IPS-NIHi7 (cell line): Measurements from ENCODE around the gene DUSP22.
"Not testable (repeated sequence)": the region's sequence is repeated elsewhere in the genome, so short reads cannot be mapped to it uniquely, and the experiment has no call there.

ENCODE experiments used
- DNase-seq: peaks from one replicate; pipeline ENCODE4 v3.0.0; 2012; ENCODE audit warnings: mixed read lengths; ENCODE audit errors: extremely low spot score

DUSP22 gene

DNA sequence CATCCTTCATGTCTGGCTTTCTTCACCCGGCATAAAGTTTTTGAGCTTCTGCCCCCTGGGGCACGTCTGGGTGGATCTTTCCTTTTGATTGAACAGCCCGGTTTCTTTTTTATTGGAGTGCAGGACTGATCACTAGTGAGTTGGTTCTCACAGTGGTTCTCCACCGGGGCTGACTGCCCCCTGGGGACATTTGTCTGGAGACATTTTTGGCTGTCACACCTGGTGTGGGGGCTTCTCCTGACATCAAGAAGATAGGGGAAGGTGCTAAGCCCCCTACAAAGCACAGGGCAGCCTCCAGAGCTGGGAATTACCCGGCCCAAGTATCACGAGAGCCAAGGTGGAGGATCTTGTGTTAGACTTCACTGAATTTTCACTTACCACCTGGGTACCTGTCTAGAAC lies 73.5 kb downstream of the DUSP22 start:
- no peak for DNase-seq

DNA sequence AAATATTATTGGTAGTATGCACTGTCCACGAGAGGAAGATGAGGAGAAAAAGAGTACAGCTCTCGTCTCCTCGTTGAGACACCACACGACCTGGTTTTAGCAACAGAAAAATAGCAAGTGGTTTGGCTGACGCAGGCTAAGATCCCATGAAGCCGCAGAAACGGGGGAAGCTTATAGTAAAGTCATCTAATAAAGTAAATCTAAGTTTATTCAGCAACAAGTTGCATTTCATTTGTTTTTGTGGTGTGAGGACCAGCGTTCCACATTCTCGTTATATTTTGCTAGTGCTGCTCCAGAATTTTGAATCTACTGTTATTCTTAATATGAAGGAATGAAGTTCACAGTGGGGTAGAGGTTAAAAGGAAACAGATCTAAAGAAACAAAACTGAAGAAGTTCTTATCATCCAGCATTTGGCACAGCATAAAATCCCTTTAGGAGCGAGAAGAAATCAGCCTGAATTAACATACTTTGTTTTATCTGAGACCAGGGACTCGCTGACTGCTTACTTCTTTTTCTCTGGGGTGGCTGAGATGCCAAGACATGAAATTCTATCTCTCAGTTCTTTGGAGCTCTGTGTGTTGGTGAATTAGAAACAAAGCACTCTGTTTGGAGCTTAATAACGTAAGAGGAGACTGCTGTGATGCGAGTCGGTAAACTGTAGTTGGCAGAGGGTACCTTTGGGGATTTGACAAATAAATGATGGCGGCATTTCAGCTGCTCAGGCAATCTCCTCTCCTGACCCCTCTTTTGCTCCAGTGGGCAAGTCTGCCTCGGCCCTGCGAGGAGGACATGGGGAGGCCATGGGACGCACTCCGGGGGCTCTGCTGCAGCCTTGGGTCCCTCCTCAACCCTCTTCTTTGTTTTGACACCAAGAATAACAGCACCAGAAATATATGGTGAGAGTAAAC lies 74.4 kb downstream of the DUSP22 start:
- DNase-seq, result no peak

DNA sequence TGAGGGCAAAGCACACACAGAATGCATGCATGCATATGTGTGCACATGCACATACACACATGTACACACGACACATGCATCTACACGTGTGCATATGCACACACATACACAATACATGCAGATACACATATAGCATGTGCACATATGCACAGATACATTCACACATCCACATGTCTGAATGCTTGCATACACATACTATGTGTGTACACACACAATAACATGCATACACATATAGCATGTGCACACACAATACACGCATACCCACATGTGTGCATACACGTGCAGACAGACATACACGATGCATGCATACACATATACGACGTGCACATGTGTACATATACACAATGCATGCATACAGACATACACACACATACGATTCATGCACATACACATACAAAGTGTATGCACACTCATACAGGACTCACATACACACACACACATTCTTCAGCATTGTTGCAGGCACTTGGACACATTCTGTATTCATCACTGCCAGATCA lies 75.1 kb downstream of the DUSP22 start:
- no peak for DNase-seq

DNA sequence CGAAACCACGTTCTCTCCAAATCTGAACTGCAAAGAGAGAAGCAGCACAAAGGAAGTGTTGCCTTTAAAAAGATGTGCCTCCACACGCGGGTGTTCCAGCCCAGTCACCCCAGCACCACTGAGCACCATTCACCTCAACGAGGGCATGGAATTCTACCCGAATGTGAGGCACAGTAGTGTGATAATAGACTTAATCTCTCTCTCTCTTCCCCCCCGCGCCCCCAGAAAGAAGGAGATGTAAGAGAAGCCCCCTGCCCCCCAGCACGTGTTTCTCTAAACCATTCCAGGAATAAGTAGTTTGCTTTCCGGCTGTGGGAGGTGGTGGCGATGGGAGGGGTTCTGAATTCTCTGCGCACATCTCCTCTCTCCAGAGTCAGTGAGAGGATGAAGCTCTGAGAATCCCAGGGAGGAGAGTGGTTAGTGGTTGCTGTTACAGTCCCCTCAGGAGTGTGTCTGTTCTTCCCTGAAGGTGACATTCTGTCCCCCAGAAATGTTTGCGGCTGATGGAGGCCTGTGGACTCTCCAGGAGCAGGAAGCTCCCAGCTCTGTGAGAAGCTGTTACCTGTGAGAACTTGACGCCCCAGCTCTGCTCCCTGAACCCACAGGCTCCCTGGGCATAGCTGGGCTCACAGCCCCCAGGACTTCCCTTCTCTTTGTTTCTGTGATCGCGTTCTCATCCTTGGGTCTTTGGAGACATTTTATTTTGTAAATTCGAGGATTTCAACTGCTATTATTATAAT lies 75.8 kb downstream of the DUSP22 start:
- DNase-seq, result no peak

DNA sequence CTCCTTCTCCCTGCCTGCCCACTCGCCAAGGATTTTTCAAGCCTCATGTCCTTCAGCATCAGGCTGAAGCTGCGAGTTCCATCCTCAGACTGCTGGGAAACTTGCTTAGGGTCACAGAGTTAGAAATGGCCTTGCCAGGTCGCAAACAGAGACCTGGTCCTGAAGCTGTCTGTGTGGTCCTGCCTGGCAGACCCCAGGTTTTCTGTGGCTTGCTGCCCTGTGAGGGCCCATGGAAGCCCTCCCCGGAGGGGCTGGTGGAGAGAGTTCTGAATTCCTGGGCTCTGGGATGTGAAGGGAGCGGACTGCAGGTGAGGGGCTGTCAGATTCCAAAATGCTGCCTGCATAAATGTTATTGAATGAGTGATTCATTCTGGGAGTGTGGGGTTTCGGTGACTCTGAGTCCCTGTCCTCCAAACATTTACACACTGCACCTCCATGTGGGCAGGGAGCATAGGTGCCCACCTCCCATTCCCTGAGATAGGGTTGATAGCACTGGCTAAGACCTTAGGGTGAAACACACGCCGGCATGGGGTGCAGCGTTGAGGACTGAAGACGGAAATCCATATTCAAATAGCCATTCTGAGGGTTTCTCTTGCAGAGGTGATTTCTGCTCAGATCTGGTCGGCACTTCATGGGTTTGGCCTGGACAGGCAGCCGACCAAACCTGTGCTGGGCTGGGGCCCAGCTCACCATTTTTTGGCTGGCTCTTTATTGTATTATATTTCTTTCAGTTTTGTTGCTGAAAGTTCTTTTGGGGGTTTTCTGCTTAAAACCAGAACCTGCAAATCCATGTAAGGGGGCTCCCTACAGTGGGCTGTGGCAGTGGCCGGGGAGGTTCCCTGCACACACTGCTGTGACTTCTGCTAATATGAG lies 77.5 kb downstream of the DUSP22 start:
- no peak for DNase-seq

DNA sequence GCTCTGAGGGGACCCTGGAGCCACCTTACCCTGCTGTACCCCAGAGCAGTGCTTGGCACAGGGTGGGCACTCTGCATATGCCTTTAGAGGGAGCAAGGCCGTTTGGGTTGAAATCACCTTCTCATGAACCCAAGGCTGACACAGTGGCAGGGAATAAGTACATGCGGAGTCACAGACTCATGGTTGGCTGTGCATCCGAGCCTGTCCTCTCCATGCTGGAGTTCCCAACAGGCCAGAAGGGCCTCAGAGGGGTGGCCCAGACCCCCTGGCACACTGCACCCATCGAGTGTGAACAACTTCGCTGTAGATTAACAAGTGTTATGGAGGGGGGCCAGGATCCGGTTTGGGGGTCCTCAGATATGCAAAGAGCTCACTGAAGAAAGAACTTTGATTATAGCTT lies 78.3 kb downstream of the DUSP22 start:
- no peak for DNase-seq

DNA sequence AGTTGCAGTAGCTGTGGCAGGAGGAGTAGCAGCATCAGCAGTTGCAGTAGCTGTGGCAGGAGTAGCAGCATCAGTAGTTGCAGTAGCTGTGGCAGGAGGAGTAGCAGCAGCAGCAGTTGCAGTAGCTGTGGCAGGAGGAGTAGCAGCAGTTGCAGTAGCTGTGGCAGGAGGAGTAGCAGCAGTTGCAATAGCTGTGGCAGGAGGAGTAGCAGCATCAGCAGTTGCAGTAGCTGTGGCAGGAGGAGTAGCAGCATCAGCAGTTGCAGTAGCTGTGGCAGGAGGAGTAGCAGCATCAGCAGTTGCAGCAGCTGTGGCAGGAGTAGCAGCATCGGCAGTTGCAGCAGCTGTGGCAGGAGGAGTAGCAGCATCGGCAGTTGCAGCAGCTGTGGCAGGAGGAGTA lies 79.6 kb downstream of the DUSP22 start:
- not testable (repeated sequence) for DNase-seq

DNA sequence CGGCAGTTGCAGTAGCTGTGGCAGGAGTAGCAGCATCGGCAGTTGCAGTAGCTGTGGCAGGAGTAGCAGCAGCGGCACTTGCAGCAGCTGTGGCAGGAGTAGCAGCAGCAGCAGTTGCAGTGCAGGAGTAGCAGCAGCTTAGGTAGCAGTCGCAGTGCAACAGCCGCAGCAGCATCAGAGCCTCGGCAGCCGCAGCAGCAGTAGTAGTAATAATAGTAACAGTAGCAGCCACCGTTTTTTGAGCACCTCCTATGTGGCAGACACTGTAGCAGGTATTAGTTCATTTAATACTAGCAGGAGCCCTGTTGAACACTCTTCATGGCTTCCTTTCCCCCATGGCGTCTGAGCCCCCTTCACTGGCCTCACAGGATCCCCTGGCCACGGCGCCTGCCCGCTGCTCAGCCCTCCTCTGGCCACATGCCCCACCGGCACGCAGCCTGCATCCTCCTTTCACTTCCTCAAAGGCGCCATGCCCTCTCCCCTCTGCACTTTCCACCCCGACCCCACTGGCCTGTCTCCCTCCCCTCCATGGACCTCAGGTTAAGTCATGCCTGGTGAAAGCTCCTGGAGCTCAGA lies 80.1 kb downstream of the DUSP22 start:
- DNase-seq, result no peak

DNA sequence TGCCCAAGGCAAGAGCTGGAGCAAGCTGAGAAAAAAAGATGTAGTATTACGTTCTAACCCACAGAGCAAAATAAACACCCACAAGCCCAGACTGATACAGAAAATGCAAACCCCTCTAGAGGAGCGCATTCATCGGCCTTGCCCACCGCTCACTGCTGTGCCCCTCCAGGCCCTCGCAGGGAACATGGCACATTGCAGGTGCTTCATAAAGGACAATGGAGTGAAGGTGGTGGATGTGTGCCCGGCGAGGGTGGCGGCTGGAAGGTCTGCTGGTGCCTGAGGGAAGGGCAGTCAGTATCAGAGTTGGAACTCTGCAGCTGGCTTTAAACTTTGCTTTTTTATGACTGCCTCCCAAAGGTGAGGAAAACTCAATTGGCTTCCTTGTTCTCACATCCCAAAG lies 80.7 kb downstream of the DUSP22 start:
- no peak for DNase-seq

DNA sequence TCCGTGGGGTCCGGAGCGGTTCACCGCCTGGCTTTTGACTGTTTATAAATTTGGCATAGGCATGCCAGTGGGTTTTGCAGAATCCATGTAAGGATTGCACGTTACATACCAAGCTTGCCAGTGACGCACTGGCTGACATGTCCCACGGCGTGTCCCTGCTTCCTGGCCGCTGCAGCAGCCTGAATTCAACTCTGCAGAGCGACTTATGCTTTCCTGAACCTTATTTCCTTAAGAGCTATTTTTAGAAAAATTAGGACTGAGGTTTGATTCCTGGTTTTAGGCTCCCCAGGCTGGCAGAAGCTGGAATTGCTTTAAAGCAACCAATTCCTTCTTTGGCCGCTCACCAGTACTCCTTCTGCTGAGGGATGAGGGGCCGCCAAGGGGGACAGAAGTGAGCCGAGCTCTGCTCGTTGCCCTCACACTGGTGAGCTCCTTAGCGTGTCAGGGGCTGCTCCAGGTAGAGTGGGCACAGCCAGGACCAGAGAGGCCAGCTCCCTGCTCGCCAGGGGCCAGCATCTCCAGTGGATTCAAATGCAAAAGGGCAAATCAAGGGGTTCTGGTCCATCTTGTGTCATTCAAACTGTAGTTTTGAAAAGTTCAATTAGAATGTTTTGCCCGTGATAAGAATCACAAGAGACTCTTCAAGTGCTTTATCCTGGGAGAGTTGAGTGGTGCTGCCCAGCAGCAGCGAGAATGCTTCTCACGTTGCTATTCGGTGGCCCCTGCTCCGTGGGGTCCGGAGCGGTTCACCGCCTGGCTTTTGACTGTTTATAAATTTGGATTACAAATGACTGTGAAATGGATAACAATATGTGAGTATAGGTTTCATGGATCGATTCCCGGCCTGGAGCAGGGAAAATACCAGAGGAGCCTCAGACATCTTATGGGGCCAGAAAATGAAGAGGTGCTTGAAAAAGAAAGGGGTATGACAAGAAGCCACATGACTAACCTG lies 81.8 kb downstream of the DUSP22 start:
- DNase-seq, result no peak

DNA sequence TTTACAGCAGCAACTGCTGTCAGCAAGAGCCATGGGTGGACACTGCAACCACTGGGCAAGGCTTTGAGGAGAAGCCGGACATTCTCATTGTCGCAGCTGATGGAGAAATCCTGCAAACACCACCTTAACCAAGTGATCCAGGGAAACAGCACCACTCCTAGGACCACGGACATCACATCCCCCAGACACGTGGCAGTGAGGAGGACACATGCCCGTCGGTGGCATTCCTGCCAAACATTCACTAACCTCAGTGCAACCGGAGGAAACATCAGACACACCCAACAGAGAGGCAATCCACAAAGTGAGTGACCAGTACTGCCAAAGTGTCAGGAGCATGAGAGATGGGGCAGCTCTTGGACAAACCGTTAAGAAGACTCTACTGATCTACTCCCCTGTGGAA lies 82.7 kb downstream of the DUSP22 start:
- no peak for DNase-seq

DNA sequence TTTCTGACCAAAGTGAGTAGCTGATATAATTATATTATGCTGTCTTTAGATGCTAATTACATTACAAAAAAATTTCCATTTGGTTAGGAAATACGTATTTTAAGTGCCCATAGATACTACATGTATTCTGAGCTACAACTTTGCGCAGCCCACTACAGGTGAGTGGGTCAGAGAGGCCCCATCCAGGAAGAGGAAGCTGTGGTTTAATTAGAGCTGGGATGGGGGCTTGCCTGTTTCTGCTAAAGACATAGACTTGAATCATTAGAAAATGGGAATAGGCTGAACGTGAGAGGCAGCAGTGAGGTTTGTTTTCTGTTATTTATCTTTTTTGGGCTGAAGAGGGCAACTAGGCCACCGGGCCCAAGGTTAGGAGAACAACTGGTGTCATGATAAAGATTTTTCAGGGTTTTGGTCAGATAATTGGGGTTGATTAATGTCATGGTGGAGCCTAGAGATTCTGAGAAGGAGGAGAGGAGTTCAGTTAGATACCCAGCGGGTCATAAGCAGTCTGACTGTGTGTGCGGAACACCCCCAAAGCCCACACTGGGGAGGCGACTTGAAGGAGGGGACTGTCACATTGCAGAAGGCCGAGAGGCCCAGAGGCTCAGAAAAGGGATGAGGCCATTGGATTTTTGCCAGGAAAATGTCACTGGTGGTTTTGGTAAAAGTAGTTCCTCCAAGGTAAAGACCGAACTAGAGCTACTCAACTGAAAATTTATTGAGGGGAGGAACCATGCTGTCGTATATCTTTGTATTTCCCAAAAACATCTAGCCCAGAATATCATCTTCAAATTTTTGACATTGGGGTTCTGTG lies 84.7 kb downstream of the DUSP22 start:
- DNase-seq, result no peak

DNA sequence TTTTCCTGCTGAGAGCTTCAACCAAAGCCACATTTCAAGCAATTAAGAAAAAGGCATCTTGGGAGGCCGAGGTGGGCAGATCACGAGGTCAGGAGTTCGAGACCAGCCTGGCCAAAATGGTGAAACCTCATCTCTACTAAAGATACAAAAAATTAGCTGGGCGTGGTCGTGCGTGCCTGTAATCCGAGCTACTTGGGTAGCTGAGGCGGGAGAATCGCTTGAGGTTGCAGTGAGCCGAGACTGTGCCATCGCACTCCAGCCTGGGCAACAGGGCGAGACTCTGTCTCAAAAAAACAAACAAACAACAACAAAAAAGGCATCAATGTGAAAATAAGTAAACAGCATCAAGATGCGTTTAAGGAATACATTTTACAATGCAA lies 85.3 kb downstream of the DUSP22 start:
- not testable (repeated sequence) for DNase-seq

DNA sequence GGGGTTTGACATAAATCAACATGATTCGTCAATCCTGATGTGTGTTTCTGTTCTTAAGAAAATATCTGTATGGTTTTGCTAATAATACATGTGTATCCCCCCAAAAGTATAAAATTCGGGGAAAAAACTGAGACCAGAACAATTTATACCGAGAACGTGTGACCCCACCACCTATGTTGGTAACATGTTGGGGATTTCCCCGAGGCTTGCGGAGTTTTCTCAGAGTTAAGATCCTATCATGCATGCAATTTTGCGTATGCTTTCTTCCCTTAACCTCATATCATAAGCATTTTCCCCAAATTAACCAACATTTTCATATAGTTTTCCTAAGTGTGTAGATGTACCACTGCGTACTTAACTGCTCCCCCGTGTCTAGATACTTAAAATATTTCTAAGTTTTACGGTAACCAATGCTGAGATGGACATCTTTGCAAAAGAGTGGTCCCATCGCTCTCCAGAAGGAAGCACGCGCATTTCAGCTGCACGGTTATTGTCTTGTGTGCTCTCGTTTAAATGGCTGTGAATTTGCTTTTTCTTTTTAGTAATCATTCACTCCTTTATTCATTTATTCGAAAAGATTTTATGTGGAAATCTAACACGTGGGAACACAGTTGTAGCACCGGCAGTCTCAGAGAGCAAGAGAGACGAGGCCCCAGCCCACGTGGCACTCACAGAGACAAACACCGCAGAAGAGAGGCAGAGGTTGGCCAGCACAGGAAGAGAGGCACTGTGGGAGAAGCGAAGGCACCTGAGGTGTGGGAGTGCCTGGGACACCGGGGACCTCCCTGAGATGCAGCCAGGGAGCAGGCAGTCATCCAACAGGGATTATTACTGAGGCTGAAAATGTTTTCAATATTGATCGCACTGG lies 86.0 kb downstream of the DUSP22 start:
- no peak for DNase-seq

DNA sequence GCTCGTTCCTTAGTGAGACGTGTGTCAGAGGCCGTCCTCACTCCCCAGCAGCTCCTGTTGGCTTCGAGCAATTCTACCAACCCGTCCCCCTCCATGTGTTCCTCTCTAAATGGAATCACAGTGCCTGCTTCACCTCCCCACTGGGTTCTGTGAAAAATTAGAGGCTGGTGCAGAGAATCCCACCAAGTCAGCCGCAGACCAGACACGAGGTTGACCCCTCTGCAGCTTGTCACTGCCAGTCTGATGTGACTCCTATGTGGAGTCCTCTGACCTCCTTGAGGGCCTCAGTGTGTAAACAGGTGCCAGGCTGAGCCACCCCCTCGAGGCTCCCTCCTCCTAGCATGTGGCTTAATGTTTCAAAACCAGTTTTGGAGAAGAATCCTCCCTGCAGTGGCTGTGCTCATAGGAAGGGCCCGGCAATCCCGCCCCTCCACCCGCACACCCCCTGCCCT lies 86.7 kb downstream of the DUSP22 start:
- DNase-seq, result no peak

DNA sequence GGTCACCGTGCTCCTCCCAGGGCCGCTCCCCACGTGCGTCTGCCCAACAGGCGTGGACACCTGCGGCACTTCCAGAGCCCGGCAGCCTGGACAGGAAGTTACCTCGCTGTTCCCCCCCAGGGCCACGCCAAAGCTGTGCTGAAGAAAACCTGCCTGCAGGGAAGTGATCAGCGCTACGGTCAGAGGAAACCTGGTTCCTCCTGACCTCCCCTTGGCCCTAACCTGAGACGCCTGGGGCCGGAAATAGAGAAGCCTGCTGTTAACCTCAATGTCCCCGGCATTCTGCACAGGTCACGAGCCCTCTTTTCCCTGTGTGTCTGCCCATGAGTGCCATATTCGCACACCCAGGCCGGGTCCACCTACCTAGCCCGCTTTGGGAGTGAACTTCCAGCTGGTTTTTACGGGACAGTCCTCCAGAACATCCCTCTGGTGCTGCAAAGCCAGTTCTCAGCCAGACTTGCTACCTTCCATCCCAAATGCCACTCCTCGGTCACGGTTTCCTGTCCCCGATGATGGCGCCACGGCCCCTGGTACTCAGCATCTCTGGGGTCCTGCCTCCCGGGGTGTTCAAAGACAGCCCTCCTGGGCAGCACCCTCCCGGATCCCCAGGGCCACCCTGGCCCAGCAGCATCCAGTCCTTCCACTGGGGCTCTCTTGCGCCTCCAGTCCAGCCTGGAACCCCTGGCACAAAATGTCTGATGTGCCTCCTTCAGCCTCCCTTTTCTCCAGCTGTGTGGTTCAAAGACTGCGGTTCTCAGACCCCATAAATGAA lies 87.3 kb downstream of the DUSP22 start:
- DNase-seq, result no peak
